ENCODE measurements around the gene AFF2.

DNA sequence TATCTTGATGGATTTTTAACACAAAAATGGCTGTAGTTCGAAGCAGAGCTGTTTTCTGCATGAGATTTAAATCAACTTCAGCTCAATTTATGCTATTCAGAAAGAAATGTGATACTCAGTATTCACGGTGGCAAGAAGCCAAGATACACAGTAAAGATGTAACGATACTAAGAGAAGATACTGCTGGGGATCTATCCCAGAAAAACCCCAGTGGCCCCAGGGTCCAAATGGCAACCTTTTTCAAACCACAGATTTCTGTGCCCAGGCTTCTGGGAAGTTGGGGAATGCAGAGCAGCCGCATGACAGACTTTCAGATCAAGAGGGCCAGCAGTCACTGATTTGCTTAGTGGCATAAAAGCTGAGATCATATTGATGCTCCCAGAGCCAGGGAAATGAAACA, 353.9 kb downstream of the AFF2 start:
- TF ChIP-seq, protein P1, sequence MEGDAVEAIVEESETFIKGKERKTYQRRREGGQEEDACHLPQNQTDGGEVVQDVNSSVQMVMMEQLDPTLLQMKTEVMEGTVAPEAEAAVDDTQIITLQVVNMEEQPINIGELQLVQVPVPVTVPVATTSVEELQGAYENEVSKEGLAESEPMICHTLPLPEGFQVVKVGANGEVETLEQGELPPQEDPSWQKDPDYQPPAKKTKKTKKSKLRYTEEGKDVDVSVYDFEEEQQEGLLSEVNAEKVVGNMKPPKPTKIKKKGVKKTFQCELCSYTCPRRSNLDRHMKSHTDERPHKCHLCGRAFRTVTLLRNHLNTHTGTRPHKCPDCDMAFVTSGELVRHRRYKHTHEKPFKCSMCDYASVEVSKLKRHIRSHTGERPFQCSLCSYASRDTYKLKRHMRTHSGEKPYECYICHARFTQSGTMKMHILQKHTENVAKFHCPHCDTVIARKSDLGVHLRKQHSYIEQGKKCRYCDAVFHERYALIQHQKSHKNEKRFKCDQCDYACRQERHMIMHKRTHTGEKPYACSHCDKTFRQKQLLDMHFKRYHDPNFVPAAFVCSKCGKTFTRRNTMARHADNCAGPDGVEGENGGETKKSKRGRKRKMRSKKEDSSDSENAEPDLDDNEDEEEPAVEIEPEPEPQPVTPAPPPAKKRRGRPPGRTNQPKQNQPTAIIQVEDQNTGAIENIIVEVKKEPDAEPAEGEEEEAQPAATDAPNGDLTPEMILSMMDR (IDR thresholded peaks at IDR 0.05) = no peak
- TF ChIP-seq, protein P2, sequence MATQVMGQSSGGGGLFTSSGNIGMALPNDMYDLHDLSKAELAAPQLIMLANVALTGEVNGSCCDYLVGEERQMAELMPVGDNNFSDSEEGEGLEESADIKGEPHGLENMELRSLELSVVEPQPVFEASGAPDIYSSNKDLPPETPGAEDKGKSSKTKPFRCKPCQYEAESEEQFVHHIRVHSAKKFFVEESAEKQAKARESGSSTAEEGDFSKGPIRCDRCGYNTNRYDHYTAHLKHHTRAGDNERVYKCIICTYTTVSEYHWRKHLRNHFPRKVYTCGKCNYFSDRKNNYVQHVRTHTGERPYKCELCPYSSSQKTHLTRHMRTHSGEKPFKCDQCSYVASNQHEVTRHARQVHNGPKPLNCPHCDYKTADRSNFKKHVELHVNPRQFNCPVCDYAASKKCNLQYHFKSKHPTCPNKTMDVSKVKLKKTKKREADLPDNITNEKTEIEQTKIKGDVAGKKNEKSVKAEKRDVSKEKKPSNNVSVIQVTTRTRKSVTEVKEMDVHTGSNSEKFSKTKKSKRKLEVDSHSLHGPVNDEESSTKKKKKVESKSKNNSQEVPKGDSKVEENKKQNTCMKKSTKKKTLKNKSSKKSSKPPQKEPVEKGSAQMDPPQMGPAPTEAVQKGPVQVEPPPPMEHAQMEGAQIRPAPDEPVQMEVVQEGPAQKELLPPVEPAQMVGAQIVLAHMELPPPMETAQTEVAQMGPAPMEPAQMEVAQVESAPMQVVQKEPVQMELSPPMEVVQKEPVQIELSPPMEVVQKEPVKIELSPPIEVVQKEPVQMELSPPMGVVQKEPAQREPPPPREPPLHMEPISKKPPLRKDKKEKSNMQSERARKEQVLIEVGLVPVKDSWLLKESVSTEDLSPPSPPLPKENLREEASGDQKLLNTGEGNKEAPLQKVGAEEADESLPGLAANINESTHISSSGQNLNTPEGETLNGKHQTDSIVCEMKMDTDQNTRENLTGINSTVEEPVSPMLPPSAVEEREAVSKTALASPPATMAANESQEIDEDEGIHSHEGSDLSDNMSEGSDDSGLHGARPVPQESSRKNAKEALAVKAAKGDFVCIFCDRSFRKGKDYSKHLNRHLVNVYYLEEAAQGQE (IDR thresholded peaks at IDR 0.05; ENCODE audit: low read depth, low read length) = no peak

Data from SK-N-SH (cell line).